ENCODE measurements around the gene SMCO3.
A peak's percentile ranks its signal among the peaks of the same experiment; 100 is the strongest.

Gene SMCO3

GRCh38 chr12:14826491-14826890 lies 12.5 kb upstream of the SMCO3 start:
- no peak for DNase-seq

DNA sequence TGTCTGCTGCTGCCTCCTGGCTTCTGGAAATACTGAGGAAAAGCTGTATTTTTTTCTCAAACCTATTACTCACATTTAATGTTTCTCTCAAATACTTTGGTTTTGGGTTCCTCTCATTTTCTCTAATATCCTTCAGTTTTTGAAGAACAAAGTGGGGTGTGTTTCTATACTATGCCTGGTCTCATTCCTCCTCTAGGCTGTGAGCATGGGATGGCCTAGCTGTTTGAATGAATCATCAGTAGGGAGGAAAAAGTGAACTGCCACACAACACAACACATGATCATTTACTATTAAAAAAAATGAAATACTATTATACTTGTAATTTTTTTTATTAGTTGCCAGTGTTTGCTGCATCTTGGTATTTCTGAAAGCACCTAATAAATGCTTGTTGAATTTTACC lies 11.3 kb upstream of the SMCO3 start:
- DNase-seq: no peak

DNA sequence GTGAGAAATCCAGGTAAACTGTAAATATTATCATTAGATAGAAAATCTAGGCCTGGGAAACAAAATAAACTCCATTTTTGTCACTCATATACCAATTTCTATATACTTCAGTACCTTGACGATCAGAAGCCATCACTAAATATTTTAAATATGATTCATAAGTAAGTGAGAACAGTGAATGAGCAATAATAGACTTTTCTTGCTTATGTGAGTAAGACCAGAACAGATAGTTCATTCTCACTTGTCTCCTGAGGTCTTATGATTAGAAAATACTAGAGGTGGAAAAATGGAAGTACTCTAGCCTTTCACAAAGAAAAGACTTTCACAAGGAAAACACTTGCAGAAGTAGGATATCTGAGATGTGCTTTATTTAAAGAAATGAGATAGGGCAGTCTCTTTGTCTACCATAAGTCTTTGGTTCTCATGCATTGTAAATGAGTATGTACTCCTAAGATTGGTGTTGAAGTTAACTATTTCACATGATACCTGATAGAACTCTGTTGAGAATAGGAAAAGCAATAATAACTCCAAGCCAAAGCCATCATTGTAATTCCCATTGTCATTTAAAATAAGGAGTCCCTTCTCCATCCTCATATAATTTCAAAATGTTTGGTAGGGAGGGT lies 10.1 kb upstream of the SMCO3 start:
- no peak for DNase-seq

DNA sequence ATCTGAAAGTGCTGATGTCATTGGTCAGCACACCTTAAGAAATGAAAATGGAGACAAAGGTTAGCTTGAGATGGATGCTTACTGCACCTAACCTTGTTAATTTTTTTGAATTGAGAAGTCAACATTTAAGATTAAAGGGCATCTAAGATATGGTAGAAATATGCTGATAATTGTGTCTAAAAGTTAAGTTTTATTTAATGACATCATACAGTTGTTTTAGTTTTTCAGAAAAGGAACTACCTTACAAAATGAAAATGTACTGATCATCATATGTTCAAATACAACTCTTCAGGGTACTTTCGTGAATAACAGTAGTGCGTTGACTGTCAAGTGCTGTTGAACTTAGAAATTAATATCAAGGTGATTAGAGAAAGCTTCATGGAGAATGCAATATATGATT lies 2.5 kb downstream of the SMCO3 start:
- no peak for DNase-seq

DNA sequence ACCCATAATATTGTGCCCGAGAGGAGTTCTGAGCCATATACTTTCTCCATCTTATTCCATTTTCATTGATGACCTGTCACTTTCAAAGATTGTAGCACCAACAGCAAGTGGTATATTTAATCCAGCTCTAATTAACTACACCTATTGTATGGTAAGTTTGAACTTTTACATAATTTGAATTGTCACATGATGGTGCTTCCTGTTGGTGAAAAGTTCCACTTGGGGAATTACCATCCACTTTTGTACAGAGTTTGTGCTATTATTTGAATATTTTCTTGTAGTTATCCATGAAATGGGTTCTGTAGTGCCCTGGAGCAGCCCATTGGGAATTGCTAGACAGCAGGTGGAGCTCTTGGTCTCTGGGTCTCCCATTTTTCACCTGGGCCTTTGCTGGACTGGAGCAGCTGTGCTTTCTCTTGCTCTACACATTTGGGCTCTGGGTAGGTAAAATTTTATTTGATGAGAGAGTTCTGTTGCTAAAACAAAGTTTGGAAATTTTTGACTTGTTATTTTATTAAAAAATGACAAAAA lies 3.0 kb downstream of the SMCO3 start:
- no peak for DNase-seq

DNA sequence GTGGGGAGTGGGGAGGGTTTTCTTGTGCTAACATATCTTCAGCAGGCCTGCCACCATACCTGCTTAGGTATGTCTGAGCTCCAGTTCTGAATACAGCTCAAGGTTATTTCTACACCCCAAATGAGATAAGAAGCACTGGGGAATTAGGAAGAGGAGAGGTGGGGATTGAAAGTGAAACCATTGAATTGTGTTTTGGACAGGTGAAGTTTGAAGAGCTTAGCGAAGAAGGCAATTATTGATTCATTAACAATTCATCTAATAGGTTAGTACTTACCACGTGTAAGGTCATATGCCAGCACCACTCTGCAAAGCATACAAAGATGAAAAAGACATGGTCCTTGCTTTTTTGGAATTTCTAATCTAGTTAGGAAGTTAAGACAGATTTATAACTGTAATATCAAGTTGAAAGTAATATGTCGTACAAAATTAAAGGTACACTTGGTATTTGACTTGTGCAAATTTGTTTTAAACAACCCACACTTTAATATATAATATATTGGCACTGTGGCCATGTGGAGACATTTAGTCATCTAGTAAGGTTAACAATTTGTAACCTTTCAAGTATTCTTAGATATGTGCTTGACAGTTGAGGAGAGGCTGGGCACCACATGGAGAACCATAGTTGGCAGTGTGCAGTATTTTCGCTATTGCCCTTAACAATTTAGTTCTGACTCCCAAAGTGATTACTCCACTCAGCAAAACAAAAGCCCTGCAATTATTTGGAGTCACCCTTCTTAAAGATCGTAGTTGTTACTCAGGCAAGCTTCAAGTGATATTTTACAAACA lies 3.6 kb downstream of the SMCO3 start:
- DNase-seq: no peak

- DNase-seq: no peak
Observed at GRCh38 chr12:14803830-14804160, 10.2 kb downstream of the SMCO3 start.

GRCh38 chr12:14803011-14803829 lies 10.8 kb downstream of the SMCO3 start, which contains the start of the genes C12orf60 and WBP11:
Gene C12orf60, plus strand, starts transcription at chr12:14803670. Its CDS starts 19,266 bp downstream, at chr12:14822936.
Gene WBP11, minus strand, starts transcription at chr12:14803478. Its CDS starts 2,095 bp downstream, at chr12:14801383.
- DNase-seq: peak; percentile 98

GRCh38 chr12:14802721-14803010 lies 11.3 kb downstream of the SMCO3 start:
- DNase-seq: peak; percentile 9

GRCh38 chr12:14802247-14802646 lies 11.7 kb downstream of the SMCO3 start:
- no peak for DNase-seq

DNA sequence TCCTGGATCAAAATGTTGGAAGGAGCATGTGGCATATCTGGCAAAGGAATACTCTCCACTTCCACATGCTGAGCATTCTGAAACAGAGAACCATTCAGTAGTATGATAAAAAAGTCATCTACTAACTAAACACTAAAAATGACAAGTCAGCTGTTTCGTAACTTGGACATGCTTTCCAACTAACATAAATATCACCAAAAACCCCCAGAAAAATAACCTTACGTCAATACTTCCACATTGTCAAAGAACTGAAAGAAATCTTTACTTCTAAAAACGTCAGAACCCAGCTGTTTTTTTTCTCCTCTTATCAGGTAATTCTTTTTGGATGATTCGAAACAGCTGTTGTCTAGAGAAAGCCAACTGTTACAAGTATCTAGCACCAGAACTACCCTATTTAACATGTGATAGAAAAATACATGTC lies 18.9 kb downstream of the SMCO3 start:
- no peak for DNase-seq

DNA sequence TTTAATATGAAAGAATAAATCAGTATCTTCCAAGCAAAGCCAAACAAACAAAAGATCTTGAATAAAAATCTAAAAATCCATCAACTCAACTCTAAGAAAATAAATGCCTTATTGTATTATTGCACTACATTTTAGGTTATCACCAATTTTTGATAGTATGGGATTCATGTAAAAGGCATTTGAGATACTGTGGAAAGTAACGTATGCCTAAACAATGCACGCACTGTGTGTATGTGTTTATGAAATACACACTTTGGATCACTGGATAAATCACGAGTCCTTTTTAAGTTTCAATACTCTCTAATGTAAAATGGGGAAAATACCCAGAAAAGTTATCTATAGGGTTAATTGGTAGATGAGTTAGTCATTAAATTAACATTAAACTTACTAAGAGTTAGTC lies 28.4 kb downstream of the SMCO3 start:
- no peak for DNase-seq

DNA sequence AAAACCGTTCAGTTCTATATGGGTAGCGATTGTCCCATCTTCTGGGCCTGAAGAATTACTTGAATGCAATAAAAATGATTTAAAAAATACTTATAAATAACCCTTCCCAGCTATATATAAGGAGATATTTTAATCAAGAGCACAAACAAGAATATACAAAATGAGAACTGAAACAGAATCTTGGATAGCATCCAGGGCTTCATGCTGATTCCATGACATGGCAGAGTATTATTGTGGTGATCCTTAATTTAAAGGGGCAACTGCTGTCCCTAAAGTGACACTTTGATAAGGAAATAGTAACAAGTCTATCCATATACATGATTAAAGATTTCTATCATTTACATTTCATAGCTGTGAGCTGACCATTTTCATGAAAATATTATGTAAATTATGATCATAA lies 29.5 kb downstream of the SMCO3 start:
- no peak for DNase-seq

DNA sequence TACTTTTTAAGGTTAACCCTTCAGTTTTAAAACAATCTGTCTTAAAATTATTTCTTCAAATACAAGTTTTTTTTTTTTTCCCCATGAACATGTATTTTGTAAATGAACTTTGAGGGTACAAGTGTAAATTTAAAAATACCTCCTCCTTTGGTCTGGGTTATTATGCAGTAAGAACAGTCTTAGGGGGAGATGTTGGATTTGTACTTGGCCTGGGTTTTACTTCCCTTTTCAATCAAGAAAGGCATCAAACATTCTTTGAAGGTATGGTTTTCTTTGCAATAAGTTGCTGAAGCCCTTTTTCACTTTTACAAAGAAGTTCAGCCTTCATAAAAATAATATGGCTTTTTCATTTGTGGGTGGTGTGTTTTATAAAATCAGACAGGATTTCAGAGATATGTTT lies 31.2 kb downstream of the SMCO3 start:
- no peak for DNase-seq

DNA sequence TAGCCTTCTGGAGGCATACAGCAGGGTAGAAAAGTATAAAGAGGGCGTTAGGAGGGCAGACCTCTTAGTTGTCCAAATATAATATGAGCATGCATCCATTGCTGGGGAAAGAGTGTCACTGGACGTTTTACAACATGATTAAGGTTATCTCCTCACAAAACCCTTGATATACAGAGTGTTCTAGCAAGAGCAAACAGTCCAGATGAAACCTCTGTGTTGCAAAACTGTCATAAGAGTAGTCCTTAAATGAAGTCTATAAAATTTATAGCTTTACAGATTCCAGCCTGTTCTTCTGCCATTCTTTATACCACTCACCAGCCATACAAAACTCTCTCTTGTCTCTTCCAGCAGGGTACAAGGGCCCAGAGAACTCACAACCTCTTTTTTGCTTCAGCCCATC lies 32.4 kb downstream of the SMCO3 start:
- no peak for DNase-seq

DNA sequence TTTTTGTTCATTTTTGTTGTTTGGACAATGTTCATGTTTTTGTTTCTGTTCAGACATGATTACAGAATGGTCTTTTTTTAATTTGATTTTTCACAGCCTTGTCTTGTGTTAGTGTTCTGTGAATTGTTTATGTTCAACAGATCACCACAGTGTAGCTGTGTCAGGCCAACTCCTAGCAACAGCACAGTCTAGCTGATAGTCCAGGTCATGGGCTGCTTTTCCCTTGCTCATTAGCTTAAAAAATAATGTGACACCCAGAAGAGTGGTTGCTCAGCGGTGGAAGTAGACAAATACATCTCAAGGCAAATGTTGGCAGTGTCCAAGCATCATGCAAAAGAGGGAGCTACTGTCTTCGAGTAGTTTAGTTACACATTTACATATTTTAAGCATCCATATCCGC lies 33.1 kb downstream of the SMCO3 start:
- DNase-seq: no peak

GRCh38 chr12:14779834-14780233 lies 34.1 kb downstream of the SMCO3 start:
- DNase-seq: no peak

DNA sequence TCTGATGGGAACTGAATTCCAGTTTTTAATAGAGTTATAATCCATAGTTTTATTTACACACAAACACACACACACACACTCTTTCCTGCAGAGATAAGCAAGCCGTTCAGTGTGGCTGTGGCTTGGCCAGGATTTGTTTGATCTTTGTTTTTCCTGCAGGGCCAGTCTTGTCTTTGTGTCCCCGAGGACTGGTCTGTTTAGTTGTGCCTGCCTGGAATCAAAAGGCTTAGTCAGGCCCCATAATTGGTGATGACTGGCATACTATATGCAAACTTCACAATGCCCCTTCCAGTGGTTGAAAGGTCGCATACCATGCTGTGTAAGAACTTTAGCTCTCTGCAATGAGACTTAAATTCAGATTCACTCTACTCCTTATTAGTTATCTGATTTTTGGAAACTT lies 36.7 kb downstream of the SMCO3 start:
- DNase-seq: no peak

DNA sequence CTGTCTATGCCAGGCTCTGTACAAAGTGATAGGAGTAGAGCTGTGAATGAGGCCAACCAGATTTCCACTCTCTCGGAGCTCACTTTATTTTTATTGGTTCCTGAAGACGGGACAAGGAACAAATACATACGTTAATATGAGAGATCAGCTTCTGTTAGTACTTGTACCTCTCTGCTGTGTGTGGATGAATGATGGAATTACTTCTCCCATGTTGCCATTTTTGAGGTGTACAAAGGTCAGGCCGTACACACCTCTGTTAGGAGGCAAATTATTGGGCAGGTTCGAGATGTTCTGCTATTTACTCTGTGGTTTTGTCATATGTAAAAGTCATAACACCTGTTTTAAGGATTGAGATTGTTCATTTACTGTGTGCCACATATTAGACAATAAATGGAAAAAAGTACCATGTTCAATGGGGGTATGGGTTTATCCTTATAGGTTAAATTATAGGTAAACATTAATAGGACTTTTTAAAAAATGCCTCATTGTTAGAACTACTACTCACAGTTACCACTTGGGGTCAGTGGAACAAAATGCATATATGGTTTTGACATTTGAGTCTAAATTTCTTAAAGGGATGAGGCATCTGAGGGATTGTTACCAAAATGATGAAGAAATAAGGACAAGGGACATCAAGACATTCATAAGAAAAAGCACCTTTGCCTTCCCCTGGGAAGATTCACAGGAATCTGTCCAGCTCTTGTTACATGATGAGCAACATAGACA lies 37.6 kb downstream of the SMCO3 start:
- DNase-seq: no peak

DNA sequence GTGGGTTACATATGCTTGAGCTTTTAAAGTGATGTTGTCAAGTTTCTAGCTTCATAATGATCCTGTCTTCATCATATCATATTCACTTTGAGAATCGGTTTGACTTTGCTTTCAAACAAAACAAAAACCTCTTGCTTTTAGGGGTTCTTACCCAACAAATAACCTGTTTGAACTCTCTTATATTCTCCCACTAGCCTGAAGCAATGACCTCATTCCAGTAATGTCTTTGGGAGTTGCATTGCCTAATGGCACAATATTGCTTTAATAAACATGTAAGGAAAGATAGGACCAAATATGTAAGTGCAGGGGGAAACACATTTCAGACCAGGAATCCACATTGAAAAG lies 38.4 kb downstream of the SMCO3 start:
- no peak for DNase-seq

- DNase-seq: no peak
Observed at GRCh38 chr12:14774906-14775635, 38.9 kb downstream of the SMCO3 start.
